Heart left ventricle (tissue), 16 donors: Measurements from ENCODE around the gene SH3BP5L. TPM values are rescaled to one million over a fixed set of nuclear protein-coding genes. Genes with fewer than 3 reads are reported as not detected.

Source experiments
- ATAC-seq, 4 donors: fragments of 200-7000 bp; cut with Tn5 transposase; one replicate each; pipeline ENCODE4 v1.9.1; 2020 to 2022; ENCODE audit warnings: moderate library complexity in 4 of 4, mild to moderate bottlenecking in 3 of 4, moderate number of reproducible peaks in 1 of 4
- DNase-seq, 5 donors: peaks; one replicate each; pipeline ENCODE4 v3.0.0-alpha.2; 2020
- H3K27ac ChIP-seq, 12 donors: fragments of 200-600 bp; sonication (generic) in 4 of 12; one replicate each; pipeline versions ENCODE4 v1.5.0 to v1.8.0; 2016 to 2022; ENCODE audit warnings: mild to moderate bottlenecking in 2 of 12
- H3K27me3 ChIP-seq, 9 donors: fragments of 200-600 bp; sonication (generic) in 2 of 9; one replicate each; pipeline versions ENCODE4 v1.5.1 to v1.8.0; 2016 to 2022; ENCODE audit warnings: mild to moderate bottlenecking in 3 of 9
- H3K36me3 ChIP-seq, 9 donors: fragments of 200-600 bp; sonication (generic) in 2 of 9; one replicate each; pipeline versions ENCODE4 v1.5.0 to v1.8.0; 2018 to 2022; ENCODE audit warnings: mild to moderate bottlenecking in 2 of 9
- H3K4me1 ChIP-seq, 12 donors: fragments of 200-600 bp; sonication (generic) in 4 of 12; one replicate each; pipeline versions ENCODE4 v1.5.0 to v1.8.0; 2016 to 2022; ENCODE audit warnings: mild to moderate bottlenecking in 3 of 12
- H3K4me3 ChIP-seq, 12 donors: fragments of 200-600 bp; sonication (generic) in 4 of 12; one replicate each; pipeline versions ENCODE4 v1.5.0 to v1.8.0; 2017 to 2022; ENCODE audit warnings: mild to moderate bottlenecking in 9 of 12, moderate library complexity in 4 of 12
- H3K9me3 ChIP-seq, 12 donors: fragments of 200-600 bp; sonication (generic) in 4 of 12; one replicate each; pipeline versions ENCODE4 v1.5.0 to v1.8.0; 2016 to 2022; ENCODE audit warnings: mild to moderate bottlenecking in 1 of 12
- POLR2A ChIP-seq, 2 donors: fragments of 450-650 bp; IDR thresholded peaks; one replicate each; pipeline ENCODE4 v1.6.1; 2017; ENCODE audit warnings: antibody characterized with exemption in 2 of 2, mild to moderate bottlenecking in 2 of 2, moderate library complexity in 2 of 2
- WGBS, 4 donors: extraction: QIAGEN DNeasy Blood & Tissue Kit in 2 of 4; methylation state at CpG; one replicate each; pipeline versions ENCODE4 v1.1.5 to v1.1.7; 2013 to 2018; 5-methylcytosine and 5-hydroxymethylcytosine counted together
- intact Hi-C, 10 donors: fragments of 100-400 bp; cut with DNase I; formaldehyde crosslinking; loops; one replicate each; pipeline versions ENCODE4 v1.11.1 to v1.14.2; 2022
- polyA plus RNA-seq, 2 donors: library from polyadenylated mRNA; stranded (reverse); fragments of 200-250 nt; gene quantifications; one replicate each; pipeline ENCODE4 v1.2.3, GENCODE V29; 2013
- total RNA-seq, 9 donors: library from RNA; depleted of rRNA in 2 of 9; stranded (reverse); fragments of >200 nt in 2 of 9; fragmentation: NEBNext Ultra II Directional in 3 of 9; extraction: Animal tissue kit (Norgen Biotek cat#: 25700) in 3 of 9; gene quantifications; one replicate each; pipeline versions ENCODE4 v1.1.0 to v1.2.4, GENCODE V29; 2016 to 2023
- TF ChIP-seq, protein P1 (sequence below), 12 donors: fragments of 200-600 bp; sonication (generic) in 4 of 12; IDR thresholded peaks; one replicate each; pipeline versions ENCODE4 v1.5.0 to v1.8.0; 2018 to 2022; ENCODE audit warnings: antibody characterized with exemption in 12 of 12, mild to moderate bottlenecking in 5 of 12
- donor health status: ischemic (EF 13 %, LVEDD 7.1; RV severe dilation, severe dysfunction).
- donor health status: healthy with polysubstance abuse.
- donor health status: DM: no; HTN: yes; CAD: no.
- donor health status: DM: no; HTN: no; CAD: no.
- donor health status: ischemic (EF 25% LVEDD 6.9; RV normal size, moderate dysfunction).
- donor health status: ischemic (EF 25% LVEDD 5.7; RV mildly dilated, moderate dysfunction).
- donor health status: healthy.
- donor health status: DM: yes; HTN: yes; CAD: no.
- donor health status: ischemic (EF 35%, LVEDD 5.7; RV mildly dilated, moderate dysfunction).
- donor health status: nonischemic (EF 11% LVEDD 7.7; RV severe dilation, severe dysfunction).
- donor health status: DM: yes; HTN: yes; CAD: no.
- donor health status: PGD.
- donor health status: ischemic (EF 29% LVEDD 5.4; RV normal size, mild dysfunction).
- donor health status: nonischemic (EF 23%, LVEDD 6.1; RV moderate dilation, normal function).

The SH3BP5L gene
- total and polyA plus RNA-seq, 11 donors = 15.8 to 51.1 (median 19.3) TPM

DNA sequence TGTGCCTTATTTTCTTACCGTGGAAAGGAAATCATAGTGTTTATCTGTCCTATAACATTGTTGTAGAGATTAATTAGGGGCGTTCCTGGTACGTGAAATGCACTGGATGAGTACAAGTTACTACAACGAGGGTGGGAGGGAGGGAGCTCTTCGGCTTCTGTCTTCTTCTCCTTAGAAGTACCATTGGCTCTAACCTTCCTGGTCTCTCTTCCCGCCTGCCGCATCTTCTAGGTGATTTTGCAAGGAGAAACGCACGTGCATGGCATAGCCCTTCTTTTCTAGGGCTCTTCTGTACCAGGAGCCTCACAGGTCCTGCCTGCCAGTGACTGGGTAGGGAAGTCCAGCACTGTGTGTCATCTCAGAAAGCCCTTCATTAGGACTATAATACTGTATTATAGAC is 16.8 kb downstream of the SH3BP5L start:
- H3K36me3 ChIP-seq = peaks cover 0 to 29% (median 23%) of the 10 kb centered on the region in 9 donors
- ATAC-seq (no peak), DNase-seq (no peak)
- 77 to 86% (median 79%) methylated on average over 9 of the region's 9 CpGs for WGBS, 4 donors
- H3K9me3 ChIP-seq = no peaks in the 10 kb centered on the region
- H3K27ac ChIP-seq = no peak overlapping the region
- no peak overlapping the region for H3K4me3 ChIP-seq
- H3K27me3 ChIP-seq = no peaks in the 10 kb centered on the region
- TF ChIP-seq, protein P1, sequence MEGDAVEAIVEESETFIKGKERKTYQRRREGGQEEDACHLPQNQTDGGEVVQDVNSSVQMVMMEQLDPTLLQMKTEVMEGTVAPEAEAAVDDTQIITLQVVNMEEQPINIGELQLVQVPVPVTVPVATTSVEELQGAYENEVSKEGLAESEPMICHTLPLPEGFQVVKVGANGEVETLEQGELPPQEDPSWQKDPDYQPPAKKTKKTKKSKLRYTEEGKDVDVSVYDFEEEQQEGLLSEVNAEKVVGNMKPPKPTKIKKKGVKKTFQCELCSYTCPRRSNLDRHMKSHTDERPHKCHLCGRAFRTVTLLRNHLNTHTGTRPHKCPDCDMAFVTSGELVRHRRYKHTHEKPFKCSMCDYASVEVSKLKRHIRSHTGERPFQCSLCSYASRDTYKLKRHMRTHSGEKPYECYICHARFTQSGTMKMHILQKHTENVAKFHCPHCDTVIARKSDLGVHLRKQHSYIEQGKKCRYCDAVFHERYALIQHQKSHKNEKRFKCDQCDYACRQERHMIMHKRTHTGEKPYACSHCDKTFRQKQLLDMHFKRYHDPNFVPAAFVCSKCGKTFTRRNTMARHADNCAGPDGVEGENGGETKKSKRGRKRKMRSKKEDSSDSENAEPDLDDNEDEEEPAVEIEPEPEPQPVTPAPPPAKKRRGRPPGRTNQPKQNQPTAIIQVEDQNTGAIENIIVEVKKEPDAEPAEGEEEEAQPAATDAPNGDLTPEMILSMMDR (IDR thresholded peaks at IDR 0.05) = no peak
- no peak for TF ChIP-seq POLR2A (IDR thresholded peaks at IDR 0.05)
- peaks cover 0 to 53% (median 19%) of the 10 kb centered on the region in 12 donors for H3K4me1 ChIP-seq
- intact Hi-C loops = loop anchor here in 4 of 10 donors (5.0 kb wide), 5 partner anchors 107 to 1417 kb away; partner anchors contain the start of genes OR14I1 (in 1 of the 4) and OR2T1 (in 1 of the 4)

DNA sequence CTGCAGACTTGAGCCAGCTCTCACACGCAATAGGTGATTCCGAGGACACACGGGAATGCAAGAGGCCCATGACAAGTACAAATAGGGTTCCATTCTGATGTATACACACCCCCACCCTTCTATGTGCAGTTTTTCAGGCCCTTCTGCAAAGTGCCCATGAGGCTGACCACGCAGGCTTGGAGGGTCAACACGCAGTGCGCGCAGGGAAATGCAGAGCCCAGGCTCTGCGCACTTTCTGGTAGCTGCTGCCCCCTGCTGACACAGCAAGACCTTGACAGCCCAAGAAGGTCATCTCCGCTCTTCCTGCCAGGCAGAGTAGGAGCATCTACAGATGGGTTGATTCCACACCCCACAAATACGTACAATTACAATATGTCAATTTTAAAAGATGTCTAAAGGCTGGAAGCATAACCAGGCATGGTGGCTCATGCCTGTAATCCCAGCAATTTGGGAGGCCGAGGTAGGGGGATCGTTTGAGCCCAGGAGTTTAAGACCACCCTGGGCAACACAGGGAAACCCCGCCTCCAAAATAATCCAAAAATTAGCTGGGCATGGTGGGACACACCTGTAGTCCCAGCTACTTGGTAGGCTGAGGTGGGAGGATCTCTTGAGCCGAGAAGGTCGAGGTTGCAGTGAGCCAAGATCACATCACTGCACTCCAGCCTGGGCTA is 18.5 kb downstream of the SH3BP5L start:
- H3K4me1 ChIP-seq = peaks cover 0 to 55% (median 19%) of the 10 kb centered on the region in 12 donors
- 43 to 72% (median 52%) methylated on average over 10 to 15 of the region's 15 CpGs for WGBS, 4 donors
- H3K9me3 ChIP-seq = no peaks in the 10 kb centered on the region
- peaks cover 0 to 4% (median 0%) of the 10 kb centered on the region in 9 donors for H3K27me3 ChIP-seq
- intact Hi-C loops = loop anchor here in 5 of 10 donors (2.0 to 5.0 kb wide), 7 partner anchors 105 to 1415 kb away; partner anchors contain the start of genes OR14I1 (in 1 of the 5) and OR2T1 (in 1 of the 5)
- no peak overlapping the region for H3K4me3 ChIP-seq
- no peak for TF ChIP-seq POLR2A (IDR thresholded peaks at IDR 0.05)
- TF ChIP-seq, protein P1 (IDR thresholded peaks at IDR 0.05) = peak; percentile 53 to 81 (median 69)
- DNase-seq (peak; percentile 46 to 82 (median 64)), ATAC-seq (peak; percentile 43 to 83 (median 78))
- H3K27ac ChIP-seq = peak overlapping the region in 1 of 12 donors; percentile 74
- H3K36me3 ChIP-seq = peaks cover 0 to 14% (median 10%) of the 10 kb centered on the region in 9 donors

DNA sequence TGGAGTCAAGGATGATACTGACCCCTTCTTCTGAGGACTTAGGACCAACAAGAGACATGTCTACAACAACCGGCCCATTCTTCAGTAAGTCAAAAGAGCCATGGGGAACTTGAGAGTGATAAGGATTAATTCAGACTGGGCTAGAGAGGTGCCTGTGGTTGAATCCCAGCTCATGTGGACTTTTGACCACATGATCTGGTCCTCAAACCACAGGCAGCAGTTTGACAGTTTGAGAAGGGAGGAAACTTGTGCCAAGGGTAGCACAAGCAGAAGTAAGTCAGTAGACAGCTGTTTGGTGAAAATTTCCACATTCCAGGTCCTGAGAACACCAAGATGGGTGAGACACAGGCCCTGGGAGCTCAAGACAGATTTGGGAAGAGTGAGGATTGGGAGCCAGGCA is 19.8 kb downstream of the SH3BP5L start:
- DNase-seq (no peak), ATAC-seq (peak in 1 of 4 donors; percentile 22)
- Histone ChIP-seq H3K27ac (peak overlapping the region in 2 of 12 donors; percentile 9 to 74), H3K4me3 (no peak overlapping the region), H3K36me3 (peaks cover 0 to under 1% (median 0%) of the 10 kb centered on the region in 9 donors), H3K4me1 (peaks cover 0 to 44% (median 13%) of the 10 kb centered on the region in 12 donors), H3K27me3 (peaks cover 0 to 13% (median 0%) of the 10 kb centered on the region in 9 donors), H3K9me3 (no peaks in the 10 kb centered on the region)
- WGBS, 4 donors = 75 to 83% (median 78%) methylated on average over 1 of the region's 1 CpG
- TF ChIP-seq, protein P1 (IDR thresholded peaks at IDR 0.05) = no peak
- TF ChIP-seq POLR2A (IDR thresholded peaks at IDR 0.05) = no peak
- intact Hi-C loops = loop anchor here in 5 of 10 donors (2.0 to 5.0 kb wide), 7 partner anchors 104 to 1414 kb away; partner anchors contain the start of genes OR14I1 (in 1 of the 5) and OR2T1 (in 1 of the 5)
